ENCODE data around the gene ZDHHC11B.
"Not testable (repeated sequence)": the region's sequence is repeated elsewhere in the genome, so short reads cannot be mapped to it uniquely, and the experiment has no call there.

ZDHHC11B gene

GRCh38 chr5:783881-784427 is 575 bp downstream of the ZDHHC11B start:
- not testable (repeated sequence) for DNase-seq

GRCh38 chr5:783049-783802 is 1.3 kb downstream of the ZDHHC11B start:
- DNase-seq = not testable (repeated sequence)

- DNase-seq = not testable (repeated sequence)
These were observed 2.2 kb downstream of the ZDHHC11B start for GRCh38 chr5:782356-782755.

GRCh38 chr5:780571-780970 is 4.0 kb downstream of the ZDHHC11B start:
- DNase-seq = not testable (repeated sequence)

GRCh38 chr5:778967-779366 is 5.6 kb downstream of the ZDHHC11B start:
- not testable (repeated sequence) for DNase-seq

GRCh38 chr5:778421-778820 is 6.1 kb downstream of the ZDHHC11B start:
- DNase-seq = not testable (repeated sequence)

GRCh38 chr5:777756-778161 is 6.8 kb downstream of the ZDHHC11B start:
- no peak for DNase-seq

- no peak for DNase-seq
These were observed 7.4 kb downstream of the ZDHHC11B start for GRCh38 chr5:776862-777711.

GRCh38 chr5:775961-776861 is 8.3 kb downstream of the ZDHHC11B start:
- no peak for DNase-seq

- not testable (repeated sequence) for DNase-seq
These were observed 9.0 kb downstream of the ZDHHC11B start for GRCh38 chr5:775595-775960.

GRCh38 chr5:774854-775505 is 9.5 kb downstream of the ZDHHC11B start:
- DNase-seq = not testable (repeated sequence)

GRCh38 chr5:774304-774703 is 10.2 kb downstream of the ZDHHC11B start:
- not testable (repeated sequence) for DNase-seq

- no peak for DNase-seq
These were observed 10.8 kb downstream of the ZDHHC11B start for GRCh38 chr5:773517-774264.

GRCh38 chr5:772931-773330 is 11.6 kb downstream of the ZDHHC11B start:
- not testable (repeated sequence) for DNase-seq

GRCh38 chr5:772547-772890 is 12.0 kb downstream of the ZDHHC11B start:
- DNase-seq = not testable (repeated sequence)

- DNase-seq = not testable (repeated sequence)
These were observed 12.5 kb downstream of the ZDHHC11B start for GRCh38 chr5:771841-772546.

- not testable (repeated sequence) for DNase-seq
These were observed 13.3 kb downstream of the ZDHHC11B start for GRCh38 chr5:771087-771781.

GRCh38 chr5:770585-770984 is 13.9 kb downstream of the ZDHHC11B start:
- not testable (repeated sequence) for DNase-seq

- DNase-seq = not testable (repeated sequence)
These were observed 14.9 kb downstream of the ZDHHC11B start for GRCh38 chr5:769485-770145.
